ENCODE results near the gene ALG11.
"Not testable (repeated sequence)": the region's sequence is repeated elsewhere in the genome, so short reads cannot be mapped to it uniquely, and the experiment has no call there.

ALG11 gene

GRCh38 chr13:52033039-52033438, 20.8 kb downstream of the ALG11 start:
- no peak for DNase-seq

- DNase-seq, result no peak
Observed at GRCh38 chr13:52034616-52035226, 22.5 kb downstream of the ALG11 start.

GRCh38 chr13:52036037-52036436, 23.8 kb downstream of the ALG11 start:
- no peak for DNase-seq

GRCh38 chr13:52043675-52044074, 31.5 kb downstream of the ALG11 start:
- DNase-seq, result no peak

- DNase-seq, result no peak
Observed at GRCh38 chr13:52047463-52047862, 35.3 kb downstream of the ALG11 start.

- DNase-seq, result no peak
Observed at GRCh38 chr13:52048516-52048915, 36.3 kb downstream of the ALG11 start.

GRCh38 chr13:52051400-52051799, 39.2 kb downstream of the ALG11 start:
- DNase-seq, result no peak

GRCh38 chr13:52053460-52053859, 41.3 kb downstream of the ALG11 start:
- no peak for DNase-seq

GRCh38 chr13:52061064-52061463, 48.9 kb downstream of the ALG11 start:
- not testable (repeated sequence) for DNase-seq

GRCh38 chr13:52061587-52061986, 49.4 kb downstream of the ALG11 start:
- DNase-seq, result no peak

- DNase-seq, result no peak
Observed at GRCh38 chr13:52067237-52067636, 55.0 kb downstream of the ALG11 start.

- DNase-seq, result no peak
Observed at GRCh38 chr13:52070929-52071523, 58.8 kb downstream of the ALG11 start.
